Urothelium cell line (cell line): ENCODE results near the gene ZNF492.
A peak's percentile ranks its signal among the peaks of the same experiment; 100 is the strongest.
"Not testable (repeated sequence)": the region's sequence is repeated elsewhere in the genome, so short reads cannot be mapped to it uniquely, and the experiment has no call there.

Experiments
- DNase-seq: peaks from one replicate; pipeline ENCODE4 v3.0.0; 2011; ENCODE audit warnings: low spot score, mixed read lengths
- FAIRE-seq: peaks from 2 replicates; lab custom pipeline; 2011; peaks lifted over from hg19 to GRCh38; lab: Jason Lieb, UNC

Gene ZNF492

GRCh38 chr19:22633706-22634449 lies at the start of gene ZNF492:
TSS of gene ZNF492 (plus strand) at chr19:22634324. CDS start at chr19:22653400, 19,076 bp downstream.
- DNase-seq: peak; percentile 55
- FAIRE-seq: not testable (repeated sequence)

- DNase-seq (no peak), FAIRE-seq (no peak)
Observed at GRCh38 chr19:22595422-22595821, 38.7 kb upstream of the ZNF492 start.

GRCh38 chr19:22595918-22596341 lies 38.2 kb upstream of the ZNF492 start:
- DNase-seq (no peak), FAIRE-seq (no peak)

GRCh38 chr19:22600690-22601648 lies 33.2 kb upstream of the ZNF492 start:
- no peak for FAIRE-seq

DNA sequence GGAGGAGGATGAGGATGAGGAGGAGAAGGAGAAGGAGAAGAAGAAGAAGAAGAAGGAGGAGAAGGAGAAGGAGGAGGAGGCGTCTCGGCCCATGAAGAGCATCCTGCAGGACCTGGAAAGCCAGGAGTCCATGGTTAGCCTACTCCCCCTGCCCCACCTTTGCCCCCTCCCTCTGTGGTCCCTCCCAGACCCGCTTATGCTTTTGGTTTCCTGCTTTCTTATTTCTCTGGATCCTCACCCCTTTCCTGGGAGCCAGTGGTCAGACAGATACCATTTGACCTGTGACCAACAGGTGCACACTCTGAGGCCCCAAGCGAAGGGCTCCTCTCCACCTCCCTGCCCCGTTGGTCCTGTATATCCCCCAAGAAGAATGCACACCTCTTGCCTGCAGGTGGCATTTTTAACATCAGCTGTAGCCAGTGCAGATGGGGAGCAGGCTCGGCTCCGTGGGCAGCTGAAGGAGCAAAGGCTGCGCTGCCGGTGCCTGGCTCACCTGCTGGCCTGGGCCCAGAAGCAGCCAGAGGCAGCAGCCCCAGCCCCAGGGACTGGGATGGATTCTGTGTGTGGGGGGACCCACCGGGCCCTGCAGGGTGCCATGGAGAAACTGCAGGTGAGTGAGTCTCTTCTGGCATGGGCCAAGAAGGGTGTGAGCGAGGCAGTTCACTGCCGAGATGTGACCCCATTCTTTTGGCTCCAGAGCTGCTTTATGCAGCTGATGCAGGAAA lies 32.1 kb upstream of the ZNF492 start:
- DNase-seq (no peak), FAIRE-seq (no peak)

More at GRCh38 chr19:22600690-22601648, 33.2 kb upstream of the ZNF492 start:
- DNase-seq: no peak

GRCh38 chr19:22602631-22603272 lies 31.4 kb upstream of the ZNF492 start:
- FAIRE-seq (no peak), DNase-seq (no peak)

DNA sequence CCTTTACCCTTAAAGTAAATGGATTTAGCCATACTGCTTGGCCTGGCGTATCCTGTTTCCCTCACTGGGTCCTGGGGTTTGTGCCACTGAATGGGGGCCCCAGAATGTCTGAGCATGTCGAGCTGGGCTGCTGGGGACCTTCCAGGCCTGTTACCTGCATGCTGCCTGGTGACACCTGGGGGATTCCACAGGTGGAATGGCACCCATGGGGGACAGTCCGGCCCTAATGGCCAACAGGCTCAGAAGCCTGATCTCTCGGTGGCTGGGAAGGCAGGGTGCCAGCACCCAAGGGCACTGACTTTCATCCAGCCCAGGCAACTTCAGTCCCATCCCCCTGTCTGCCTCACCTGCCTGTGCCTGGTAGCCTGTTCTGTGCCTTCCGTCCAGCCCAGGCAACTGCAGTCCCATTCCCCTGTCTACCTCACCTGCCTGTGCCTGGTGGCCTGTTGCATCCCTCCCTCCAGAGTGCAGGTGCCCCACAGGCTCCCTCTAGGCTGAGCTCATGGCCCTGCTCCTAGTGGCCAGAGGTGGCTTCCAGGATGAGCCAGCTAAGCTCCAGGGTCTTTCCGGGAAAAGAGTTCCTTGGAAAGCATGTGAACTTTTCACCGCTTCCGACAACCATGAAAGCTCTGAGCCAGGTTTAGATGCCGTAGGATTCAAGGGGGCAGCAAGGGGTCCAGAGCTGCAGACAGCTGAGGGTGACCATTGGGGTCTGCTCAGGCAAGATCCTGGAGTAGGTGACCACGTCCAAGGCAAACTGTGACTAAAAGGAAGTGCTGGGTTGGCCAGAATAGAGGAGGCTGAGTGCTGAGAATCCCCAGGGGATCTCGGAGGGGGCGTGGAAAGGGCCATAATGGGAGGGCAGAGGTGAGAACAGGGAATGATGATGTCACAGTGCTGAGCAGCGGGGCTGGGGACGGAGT lies 30.3 kb upstream of the ZNF492 start:
- FAIRE-seq (no peak), DNase-seq (no peak)

- no peak for DNase-seq
- no peak for FAIRE-seq
Observed at GRCh38 chr19:22604571-22605274, 29.4 kb upstream of the ZNF492 start.

GRCh38 chr19:22605275-22606211 lies 28.6 kb upstream of the ZNF492 start:
- FAIRE-seq (no peak), DNase-seq (no peak)

DNA sequence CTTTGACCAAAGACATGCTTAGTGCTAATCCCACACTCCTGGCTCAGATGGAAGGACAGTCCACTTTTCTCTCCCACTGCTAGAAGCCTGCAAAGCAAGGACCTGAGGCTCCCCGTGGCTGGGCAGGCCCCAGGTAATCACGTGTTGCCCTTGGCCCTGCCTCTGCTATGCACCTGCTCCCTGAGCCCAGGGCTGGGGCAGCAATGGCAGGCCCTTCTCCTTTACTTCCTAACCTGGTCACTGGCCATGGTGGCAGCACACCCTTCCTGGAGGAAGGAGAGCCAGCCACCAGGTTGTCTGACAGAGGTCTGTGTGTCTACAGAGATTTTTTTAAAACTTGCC lies 27.9 kb upstream of the ZNF492 start:
- DNase-seq: no peak

DNA sequence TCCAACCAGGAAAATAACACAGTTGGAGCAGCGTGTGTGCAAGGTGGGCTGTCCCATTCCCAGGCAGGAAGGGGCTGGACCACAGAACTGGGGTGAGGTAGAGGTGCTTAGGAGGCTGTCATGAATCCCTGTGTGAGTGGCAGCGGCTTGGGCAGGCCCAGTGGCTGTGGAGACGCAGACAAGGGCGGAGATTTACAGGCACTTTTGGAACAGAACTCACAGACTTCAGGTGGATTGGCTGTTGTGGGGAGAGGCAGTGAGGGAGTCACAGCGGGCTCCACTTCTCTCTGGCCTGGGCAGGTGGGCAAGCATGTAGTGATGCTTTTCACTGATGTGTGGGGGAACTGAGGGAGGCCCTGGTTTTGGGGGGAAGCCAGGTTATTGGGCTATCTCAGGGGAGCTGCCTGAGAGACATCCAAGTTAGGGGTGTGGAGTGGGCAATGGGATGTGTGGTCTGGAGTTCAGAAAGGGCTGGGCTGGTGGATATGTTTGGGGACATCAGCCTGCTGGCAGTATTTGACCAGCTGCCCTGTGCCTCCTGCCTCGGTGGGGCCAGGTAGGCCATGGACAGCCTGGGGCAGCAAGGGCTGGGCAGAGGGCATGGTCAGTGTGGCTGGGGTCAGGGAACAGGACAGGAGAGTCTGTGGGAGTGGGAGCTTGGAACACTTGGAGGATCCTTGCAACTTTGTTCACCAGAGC lies 27.0 kb upstream of the ZNF492 start:
- no peak for FAIRE-seq
- DNase-seq: no peak

More for the DNA sequence above, 27.9 kb upstream of the ZNF492 start:
- no peak for FAIRE-seq

GRCh38 chr19:22607653-22608430 lies 26.3 kb upstream of the ZNF492 start:
- FAIRE-seq (no peak), DNase-seq (no peak)

DNA sequence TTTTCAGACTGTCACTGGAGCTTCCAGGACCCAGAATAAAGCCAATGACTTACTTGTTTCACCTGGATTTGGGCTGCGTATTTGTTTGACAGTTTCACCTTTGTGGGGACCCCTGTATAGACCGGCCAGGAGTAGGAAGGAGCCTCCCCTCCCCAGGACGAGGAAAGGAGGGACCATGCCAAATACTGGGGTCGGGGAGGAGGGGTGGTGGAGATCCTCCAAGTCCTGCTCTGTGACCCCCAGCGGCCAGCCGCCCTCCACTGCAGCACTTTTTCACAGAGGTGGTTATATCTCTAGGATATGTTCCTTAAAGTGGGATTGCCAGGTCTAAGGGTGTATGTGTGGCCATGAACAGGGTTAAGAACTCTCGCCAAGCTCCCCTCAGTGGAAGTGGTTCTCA lies 25.7 kb upstream of the ZNF492 start:
- FAIRE-seq (no peak), DNase-seq (no peak)

GRCh38 chr19:22609630-22610029 lies 24.5 kb upstream of the ZNF492 start:
- no peak for DNase-seq
- no peak for FAIRE-seq

DNA sequence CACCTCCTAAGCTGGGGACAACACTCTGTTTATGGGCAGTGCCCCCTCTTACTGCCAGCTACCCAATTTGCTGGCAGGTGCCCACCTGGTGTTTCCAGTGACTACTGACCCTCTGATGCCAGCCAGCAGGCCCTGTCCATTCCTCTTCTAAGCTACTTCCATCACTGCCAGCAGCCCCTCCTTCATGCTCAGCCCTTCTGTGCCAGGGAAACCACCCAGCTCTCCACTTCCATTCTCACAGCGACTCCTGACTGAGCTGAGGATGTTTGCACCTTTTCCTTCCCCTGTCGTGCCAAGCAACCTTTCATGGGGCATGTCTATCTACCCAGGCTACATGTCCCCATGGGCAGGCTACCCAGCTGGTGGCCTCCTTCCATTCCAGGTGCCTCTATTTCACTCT lies 24.0 kb upstream of the ZNF492 start:
- FAIRE-seq: no peak

DNA sequence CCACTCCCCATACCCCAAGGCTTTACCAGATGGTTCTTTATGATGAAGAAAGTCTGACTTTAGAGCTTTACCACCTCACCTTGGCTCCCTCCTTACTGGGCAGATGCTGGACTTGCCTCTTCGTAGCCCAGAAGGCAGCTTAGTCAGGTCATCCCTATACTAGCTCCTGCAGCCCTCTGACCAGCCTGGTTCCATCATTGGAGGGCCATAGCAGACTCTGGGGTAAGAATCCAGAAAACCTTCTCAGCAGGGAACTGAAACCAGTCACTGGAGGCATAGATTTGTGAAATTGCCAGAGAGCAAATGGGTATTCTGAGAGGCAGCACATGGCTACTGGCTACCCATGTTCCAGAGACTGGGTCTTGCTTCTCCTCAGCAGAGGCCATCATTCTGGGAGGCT lies 21.8 kb upstream of the ZNF492 start:
- FAIRE-seq (no peak), DNase-seq (no peak)

More for the DNA sequence above, 24.0 kb upstream of the ZNF492 start:
- no peak for DNase-seq

DNA sequence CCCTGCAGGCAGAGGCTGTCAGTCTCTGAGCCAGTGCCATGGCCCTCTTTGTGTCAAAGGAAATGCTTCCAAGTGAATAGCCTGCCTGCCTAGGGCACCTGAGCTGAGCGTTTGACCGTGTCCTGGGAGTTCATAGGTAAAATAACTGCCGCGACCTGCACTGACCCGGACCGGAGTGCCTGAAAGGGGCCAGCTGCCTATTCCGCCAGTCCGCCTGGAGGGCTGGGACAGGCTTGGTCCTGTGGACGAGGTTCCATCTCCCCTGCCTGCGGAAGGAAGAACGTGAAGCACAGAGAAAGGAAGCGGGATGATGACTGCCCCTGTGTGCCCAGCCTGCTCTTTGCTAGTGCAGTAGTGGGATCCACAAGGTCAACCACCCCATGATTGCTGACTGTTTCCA lies 17.5 kb upstream of the ZNF492 start:
- FAIRE-seq: no peak
- no peak for DNase-seq
